Measurements from ENCODE around the gene RIC3.

The RIC3 gene

DNA sequence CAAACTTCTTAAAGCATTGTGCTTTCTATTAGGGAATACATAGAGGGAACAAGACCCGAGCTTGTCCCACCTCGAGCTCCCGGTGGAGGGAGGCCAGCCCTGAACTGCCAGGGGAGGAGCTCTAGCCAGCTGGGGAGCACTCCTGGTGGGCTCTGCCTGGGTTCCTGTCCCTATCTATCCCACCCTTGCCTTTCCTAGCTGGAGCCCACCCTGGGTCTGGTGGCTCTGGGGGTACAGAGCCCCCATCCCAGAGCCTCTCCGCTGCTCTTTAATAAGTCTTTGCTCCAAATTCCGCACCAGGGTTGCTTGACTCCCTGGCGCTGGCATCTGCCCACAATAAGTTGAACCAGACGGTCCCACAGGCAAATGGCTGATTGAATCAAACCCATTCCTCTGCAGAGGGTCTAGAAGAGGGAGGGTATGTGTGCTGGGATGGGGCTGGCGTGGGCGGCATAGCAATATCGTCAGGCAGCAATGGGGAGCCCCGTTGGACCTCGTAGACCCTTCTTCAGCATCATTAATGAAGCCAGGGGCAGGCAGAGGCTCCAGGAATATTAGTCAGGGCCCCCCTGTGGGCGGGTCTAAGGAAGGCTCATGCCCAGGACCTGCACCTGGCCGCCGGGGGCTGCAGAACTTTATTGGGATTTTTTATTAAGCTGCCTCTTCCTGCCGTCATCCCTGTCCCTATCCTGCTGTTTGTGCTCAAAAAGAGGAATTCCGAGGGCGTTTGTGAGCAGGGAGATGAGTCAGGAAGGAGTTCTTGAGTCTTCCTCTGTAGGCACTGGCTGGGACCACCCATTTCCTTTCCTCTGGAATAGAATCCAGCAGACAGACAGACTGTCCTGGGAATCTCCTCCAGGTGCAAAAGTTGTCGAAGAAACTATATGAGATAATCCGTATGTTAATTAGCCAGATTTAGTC, 38.5 kb upstream of the RIC3 start:
- Histone ChIP-seq H3K4me3 (peak overlapping the region; percentile 44), H3K27ac (peak overlapping the region; percentile 10 to 80)
- TF ChIP-seq, protein P1, sequence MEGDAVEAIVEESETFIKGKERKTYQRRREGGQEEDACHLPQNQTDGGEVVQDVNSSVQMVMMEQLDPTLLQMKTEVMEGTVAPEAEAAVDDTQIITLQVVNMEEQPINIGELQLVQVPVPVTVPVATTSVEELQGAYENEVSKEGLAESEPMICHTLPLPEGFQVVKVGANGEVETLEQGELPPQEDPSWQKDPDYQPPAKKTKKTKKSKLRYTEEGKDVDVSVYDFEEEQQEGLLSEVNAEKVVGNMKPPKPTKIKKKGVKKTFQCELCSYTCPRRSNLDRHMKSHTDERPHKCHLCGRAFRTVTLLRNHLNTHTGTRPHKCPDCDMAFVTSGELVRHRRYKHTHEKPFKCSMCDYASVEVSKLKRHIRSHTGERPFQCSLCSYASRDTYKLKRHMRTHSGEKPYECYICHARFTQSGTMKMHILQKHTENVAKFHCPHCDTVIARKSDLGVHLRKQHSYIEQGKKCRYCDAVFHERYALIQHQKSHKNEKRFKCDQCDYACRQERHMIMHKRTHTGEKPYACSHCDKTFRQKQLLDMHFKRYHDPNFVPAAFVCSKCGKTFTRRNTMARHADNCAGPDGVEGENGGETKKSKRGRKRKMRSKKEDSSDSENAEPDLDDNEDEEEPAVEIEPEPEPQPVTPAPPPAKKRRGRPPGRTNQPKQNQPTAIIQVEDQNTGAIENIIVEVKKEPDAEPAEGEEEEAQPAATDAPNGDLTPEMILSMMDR (IDR thresholded peaks at IDR 0.05) = no peak
- DNase-seq (ENCODE audit: low spot score) = peak; percentile 70

DNA sequence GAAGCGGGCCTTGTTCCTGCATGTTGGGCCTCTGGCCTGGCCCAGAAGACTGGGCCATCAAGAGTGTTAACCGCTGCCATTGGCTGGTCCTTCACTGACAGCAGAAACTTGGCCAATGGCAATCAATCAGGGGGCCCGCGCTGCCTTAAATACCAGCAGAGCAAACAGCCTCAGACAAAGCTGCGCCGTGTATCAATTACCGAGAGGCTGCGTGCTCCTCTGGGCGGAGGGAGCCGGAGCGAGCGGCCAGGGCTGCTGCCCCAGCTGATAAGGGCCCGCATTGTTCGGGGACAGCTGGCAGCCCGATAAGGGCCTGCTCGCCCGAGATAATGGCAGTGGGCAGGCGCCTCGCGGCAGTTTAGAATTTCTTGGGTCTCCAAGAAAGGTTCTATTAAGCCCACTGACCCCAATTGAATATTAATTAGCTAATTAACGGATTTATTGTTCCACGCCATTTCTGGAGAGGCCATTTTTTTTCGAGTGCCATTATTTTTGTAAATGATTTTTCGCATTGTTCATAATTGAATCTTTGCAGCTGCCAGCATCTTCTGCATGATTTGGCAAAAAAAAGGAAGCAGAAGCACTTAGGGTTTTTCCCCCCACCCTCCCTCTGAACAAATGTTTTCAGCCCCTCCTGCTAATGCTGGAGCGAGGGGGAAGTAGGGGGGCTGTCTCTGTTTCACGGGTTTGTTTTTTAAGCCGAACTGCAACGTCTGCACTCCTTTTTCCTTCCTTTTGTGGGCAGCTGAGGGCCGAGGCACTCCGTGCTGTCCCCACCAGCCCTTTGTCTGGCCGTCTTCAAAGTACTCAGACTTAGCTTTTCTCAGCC, 37.6 kb upstream of the RIC3 start:
- DNase-seq (ENCODE audit: low spot score) = peak; percentile 65

DNA sequence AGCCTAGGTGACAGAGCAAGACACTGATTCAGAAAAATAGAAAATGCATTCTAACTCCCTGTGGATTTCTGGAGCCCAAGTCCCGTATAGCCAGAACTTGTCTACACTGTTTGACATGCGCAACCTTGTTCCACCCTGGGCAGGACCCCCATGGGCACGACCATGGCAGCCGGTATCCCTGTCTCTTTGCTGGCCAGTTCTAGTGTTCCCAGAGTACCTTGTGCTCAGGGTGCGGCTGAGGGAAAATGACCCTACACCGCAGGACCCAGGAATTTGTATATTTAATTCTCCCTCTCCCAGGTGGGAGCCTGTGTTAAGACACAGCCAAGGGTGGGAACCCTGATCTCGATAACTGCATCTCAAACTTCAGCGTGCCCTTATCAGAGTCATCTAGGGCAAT, 36.7 kb upstream of the RIC3 start:
- TF ChIP-seq, protein P1 (IDR thresholded peaks at IDR 0.05) = no peak
- H3K27ac ChIP-seq = peak overlapping the region in 1 of 2 donors; percentile 22
- DNase-seq (ENCODE audit: low spot score) = peak; percentile 45
- no peak overlapping the region for H3K4me3 ChIP-seq

More for the DNA sequence above, 37.6 kb upstream of the RIC3 start:
- Histone ChIP-seq H3K27ac (peak overlapping the region; percentile 10 to 80), H3K4me3 (peak overlapping the region; percentile 44)
- TF ChIP-seq, protein P1 (IDR thresholded peaks at IDR 0.05) = no peak

DNA sequence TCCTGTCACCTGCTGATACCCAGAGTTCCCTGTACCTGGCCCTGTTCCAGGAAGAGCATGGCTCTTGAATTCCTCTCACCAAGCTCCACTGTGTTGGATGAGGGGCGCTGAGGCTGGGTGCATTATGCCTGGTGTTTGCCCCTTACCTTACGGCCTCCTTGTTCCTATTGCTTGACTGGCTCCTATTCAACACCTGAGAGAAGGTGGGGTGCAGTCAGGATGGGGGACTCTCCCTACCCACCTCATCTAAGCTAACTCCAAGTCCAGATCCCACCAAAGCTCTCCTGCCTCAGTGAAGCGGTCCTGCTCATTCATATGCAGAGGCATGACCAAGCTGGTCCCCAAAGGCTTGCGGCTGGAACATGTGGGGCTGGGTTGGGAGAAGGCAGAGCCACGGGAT, 35.8 kb upstream of the RIC3 start:
- H3K27ac ChIP-seq = no peak overlapping the region
- TF ChIP-seq, protein P1 (IDR thresholded peaks at IDR 0.05) = no peak
- no peak overlapping the region for H3K4me3 ChIP-seq
- DNase-seq (ENCODE audit: low spot score) = peak; percentile 58

DNA sequence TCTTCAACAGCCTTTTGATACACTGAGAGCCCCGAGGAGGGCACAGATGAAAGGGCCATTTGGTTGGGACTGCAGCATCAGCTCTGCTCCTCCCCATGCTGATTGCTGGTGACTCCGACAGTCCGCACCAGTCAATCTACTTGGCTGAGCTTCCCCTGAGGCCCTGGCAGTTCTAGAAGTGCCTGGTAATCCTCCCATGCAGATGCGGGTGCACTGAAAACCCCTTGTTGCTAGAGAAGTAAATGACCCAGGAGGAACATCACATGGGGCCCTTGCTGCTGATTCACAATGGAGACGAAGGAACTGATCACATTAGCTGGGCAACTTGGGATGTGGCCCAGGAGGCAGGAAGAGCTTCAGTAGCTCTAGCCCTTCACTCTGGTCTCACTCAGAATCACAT, 35.2 kb upstream of the RIC3 start:
- DNase-seq (ENCODE audit: low spot score) = peak; percentile 41
- no peak overlapping the region for H3K4me3 ChIP-seq
- no peak overlapping the region for H3K27ac ChIP-seq
- TF ChIP-seq, protein P1 (IDR thresholded peaks at IDR 0.05) = no peak

DNA sequence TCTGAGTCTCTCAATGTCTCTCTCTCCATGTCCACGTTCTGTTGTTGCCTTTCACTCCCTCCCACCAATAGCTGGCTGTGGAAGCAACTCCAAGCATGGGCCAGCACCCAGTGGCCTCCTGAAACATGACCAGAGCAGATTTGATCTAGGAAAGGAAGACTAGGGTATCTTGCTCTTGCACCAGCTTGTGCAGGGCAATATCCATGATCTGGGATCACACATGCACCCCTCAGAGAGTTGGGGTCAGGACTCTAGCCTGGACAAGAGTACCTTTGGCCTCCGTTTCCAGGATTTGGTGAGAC, 34.5 kb upstream of the RIC3 start:
- TF ChIP-seq, protein P1 (IDR thresholded peaks at IDR 0.05) = no peak
- peak; percentile 40 for DNase-seq (ENCODE audit: low spot score)
- Histone ChIP-seq H3K27ac (no peak overlapping the region), H3K4me3 (no peak overlapping the region)

Data from coronary artery (tissue), 2 donors.